Superior temporal gyrus (tissue), 1 donor: ENCODE data around the gene CDYL2.
A peak's percentile ranks its signal among the peaks of the same experiment; 100 is the strongest.
"Not testable (repeated sequence)": the region's sequence is repeated elsewhere in the genome, so short reads cannot be mapped to it uniquely, and the experiment has no call there.

Experiments
- DNase-seq: peaks from one replicate; pipeline ENCODE4 v3.0.0-alpha.2; 2016; ENCODE audit errors: extremely low spot score

The CDYL2 gene

GRCh38 chr16:80743772-80744171 lies 60.6 kb downstream of the CDYL2 start:
- no peak for DNase-seq

- DNase-seq, result peak; percentile 25
Measured at GRCh38 chr16:80743273-80743672, 61.1 kb downstream of the CDYL2 start.

DNA sequence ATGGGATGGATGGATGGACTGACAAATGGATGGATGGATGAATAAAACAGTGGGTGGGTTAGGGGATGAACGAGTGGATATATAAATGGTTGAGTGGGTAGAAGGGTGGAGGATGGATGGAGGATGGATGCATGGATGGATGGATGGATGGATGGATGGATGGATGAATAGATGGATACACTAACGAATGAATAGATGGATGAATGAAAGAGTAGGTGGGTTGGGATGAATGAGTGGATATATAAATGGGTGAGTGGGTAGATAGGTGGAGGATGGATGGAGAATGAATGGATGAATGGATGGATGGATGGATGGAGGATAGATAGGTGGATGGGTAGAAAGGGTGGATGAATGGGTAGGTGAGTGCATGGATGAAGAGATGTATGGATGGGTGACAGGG lies 62.1 kb downstream of the CDYL2 start:
- DNase-seq, result no peak

DNA sequence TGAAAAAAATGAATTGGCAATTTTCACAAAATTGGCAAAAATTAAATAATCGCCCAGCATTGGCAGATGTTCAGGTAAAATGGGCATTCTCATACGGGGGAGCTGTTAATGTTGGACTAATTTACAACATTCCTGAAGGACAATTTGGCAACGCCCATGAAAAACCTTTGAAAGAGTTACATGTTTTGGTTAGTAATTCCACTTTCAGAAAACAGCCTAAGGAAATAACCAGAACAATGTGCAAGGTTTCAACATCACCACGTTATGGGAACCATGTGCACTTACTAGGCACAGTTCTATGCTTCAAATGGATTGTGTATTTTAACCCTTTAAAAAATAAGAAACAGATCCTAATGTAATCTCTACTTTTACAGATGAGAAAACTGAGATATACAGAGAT lies 62.7 kb downstream of the CDYL2 start:
- no peak for DNase-seq

- peak; percentile 46 for DNase-seq
Measured at GRCh38 chr16:80739523-80739922, 64.9 kb downstream of the CDYL2 start.

DNA sequence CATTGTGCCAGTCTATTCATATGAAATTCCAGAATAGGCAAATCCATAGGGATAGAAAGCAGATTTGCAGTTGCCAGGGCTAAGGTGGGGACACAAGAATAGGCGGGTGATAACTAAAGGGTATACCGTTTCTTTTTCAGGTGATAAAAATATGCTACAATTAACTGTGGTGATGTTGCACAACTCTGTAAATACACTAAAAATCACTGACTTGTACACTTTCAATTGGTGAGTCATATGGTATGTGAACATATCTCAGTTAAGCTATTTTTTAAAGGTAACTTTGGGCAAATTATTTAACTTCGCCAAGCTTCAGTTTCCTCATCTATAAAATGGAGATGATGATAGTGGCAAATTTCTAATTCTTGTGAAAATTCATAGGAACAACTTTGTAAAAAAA lies 65.9 kb downstream of the CDYL2 start:
- no peak for DNase-seq

DNA sequence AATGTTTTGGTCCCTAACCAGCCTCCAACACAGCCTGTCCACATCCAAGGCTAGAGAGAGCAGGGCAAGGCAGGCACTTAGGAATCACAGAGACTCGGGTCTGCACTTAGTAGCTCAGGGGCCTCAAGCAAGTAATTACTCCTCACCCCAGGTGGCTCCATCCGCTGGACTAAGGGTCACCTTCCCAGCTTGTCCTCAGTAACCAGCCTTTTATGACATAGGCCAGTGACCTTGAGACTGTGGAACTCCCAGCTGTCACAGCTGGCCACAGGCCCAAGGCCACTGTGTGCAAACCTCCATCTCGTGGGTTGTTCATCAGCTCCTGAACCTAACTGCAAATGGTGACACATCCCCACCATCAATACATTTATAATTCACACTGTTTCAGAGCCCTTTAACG lies 68.6 kb downstream of the CDYL2 start:
- no peak for DNase-seq

- no peak for DNase-seq
Measured at GRCh38 chr16:80733407-80733806, 71.0 kb downstream of the CDYL2 start.

GRCh38 chr16:80731915-80732314 lies 72.5 kb downstream of the CDYL2 start:
- DNase-seq, result no peak

DNA sequence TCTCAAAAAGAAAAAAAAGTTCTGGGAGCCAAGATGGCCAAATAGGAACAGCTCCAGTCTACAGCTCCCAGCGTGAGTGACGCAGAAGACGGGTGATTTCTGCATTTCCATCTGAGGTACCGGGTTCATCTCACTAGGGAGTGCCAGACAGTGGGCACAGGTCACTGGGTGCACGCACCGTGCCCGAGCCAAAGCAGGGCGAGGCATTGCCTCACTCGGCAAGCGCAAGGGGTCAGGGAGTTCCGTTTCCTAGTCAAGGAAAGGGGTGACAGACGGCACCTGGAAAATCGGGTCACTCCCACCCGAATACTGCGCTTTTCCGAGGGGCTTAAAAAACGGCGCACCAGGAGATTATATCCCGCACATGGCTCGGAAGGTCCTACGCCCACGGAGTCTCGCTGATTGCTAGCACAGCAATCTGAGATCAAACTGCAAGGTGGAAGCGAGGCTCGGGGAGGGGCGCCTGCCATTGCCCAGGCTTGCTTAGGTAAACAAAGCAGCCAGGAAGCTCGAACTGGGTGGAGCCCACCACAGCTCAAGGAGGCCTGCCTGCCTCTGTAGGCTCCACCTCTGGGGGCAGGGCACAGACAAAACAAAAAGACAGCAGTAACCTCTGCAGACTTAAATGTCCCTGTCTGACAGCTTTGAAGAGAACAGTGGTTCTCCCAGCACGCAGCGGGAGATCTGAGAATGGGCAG lies 77.2 kb downstream of the CDYL2 start:
- DNase-seq, result not testable (repeated sequence)

DNA sequence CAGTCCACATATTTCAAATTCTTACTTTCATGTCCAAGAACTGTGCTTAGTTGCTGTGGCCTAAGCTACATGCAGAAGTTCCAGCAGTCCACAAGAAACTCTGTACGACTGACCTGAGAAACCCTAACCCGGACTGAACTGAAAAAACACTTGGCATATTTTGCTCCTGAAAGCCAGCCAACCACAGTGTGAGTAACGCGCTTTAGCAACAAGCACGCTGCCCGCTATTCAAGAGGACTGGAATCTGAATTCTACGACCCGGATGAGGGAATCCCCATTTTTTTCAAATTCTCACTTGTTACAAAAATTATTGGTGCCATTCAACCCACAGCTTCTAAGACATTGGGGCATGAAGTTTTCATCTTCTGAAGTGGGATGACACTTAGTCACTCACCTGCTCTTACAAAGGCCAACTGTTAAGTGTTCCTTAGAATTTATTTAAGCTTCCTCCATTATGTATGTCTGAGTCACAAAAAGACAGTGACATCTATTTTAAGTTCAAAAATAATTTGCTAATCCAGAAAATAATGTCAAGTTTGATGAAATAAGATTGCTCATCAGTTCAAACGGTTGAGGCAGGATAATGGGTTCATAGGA lies 78.7 kb downstream of the CDYL2 start:
- DNase-seq, result no peak

DNA sequence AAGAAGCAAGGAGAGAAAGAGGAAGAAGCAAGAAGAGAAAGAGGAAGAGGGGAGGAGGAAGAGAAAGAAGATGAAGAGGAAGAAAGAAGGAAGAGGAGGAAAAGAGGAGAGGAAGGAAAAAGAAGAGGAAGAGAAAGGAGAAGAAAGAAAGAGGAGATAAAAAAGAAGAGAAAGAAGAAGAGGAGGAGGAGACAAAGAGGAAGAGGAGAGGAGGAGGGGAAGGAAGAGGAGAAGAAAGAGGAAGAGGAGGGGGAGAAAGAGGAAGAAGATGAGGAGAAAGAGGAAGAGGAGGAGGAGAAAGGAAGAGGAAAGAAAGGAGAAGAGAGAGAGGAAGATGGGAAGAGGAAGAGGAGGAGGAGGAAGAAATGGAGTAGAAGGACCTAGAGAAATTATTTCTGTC lies 80.4 kb downstream of the CDYL2 start:
- DNase-seq, result no peak

DNA sequence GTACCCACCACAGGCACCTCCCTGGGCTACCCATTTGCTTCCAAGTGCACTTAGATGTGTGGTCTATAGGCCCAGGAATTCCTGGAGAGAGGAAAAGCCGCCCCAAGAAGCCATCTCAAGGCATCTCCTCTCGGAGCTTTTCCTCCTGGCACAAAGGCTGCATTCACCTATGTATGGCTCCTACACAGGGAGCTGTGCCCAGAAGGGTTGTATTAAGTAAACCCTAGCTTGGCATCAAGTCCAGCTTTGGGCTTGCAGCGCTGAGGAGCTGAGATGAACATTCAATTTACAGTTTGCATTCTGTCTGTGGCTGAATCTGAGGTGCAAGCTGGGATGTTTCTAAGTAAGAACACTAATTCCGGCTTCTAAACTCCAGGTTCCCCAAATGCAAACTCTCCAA lies 81.3 kb downstream of the CDYL2 start:
- DNase-seq, result no peak

- DNase-seq, result no peak
Measured at GRCh38 chr16:80720804-80721371, 83.5 kb downstream of the CDYL2 start.

DNA sequence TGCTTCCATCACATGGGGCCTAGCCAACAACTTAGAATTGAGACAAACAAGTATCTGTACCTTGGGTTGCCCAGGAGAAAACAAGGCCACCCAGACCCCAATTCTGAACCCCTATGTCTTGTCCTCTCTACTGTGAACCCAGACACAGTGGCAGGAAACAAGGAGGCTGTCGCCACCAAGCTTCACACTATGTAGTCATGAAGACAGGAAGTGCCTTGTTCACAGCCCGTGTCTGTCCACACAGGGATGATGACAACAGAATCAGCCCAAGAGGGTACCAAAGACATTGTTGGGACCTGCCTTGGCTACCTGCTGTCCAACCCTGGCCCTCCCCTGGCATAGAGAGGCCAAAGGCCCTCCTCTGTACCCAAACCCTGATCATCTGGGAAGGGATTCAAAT lies 84.8 kb downstream of the CDYL2 start:
- DNase-seq, result no peak

DNA sequence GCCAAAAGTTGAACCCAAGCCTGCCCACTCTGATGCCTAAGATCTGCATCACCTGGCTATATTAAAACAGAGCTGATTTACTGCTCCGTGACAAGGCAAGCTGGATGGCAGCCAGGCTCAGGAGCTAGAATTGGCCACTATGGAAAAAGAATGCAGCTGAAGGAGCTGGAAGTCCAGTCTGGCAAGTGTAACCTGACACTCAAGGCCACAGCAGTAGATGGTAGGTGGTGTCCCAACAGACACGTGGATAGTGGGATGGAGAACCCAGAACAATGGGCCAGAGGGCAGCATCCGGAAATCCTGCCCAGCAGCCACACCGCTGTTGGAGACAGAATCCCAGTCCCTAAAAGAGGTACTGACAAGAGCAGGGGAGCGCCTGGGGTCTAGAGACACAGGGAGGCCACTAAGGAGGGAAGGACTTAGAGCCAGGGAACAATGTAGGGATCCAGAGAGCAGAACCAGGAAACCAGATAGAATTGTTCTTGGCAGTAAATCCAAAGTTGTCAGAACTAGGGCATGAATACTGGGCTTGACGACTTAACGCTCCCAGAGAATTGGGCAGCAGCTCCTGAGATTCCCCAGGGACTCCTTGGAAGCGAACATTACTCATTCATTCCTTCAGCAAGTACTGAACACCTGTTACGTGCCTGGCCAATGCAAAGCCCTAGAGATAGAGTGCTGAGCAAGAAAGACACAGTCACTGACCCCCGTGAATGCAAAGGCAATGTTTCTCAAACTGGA lies 85.7 kb downstream of the CDYL2 start:
- no peak for DNase-seq

DNA sequence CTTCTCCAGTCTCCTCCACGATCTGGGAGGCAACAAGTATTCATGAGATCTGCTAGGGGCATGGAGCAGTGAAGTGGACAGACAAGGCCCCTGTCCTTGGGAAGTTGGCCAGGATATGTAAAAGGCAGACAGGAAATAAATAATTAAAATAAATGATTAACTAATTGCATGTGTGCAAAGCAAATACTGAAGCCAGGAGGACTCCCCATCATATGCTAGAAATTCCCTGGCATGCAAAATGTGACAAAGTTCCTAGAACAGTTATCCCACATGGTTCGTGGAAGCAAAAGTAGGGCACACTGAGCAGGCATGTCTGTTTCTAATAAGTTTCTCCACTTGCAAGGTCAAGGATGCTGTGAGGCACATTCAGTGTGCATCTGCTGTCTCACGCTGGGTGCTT lies 86.8 kb downstream of the CDYL2 start:
- DNase-seq, result no peak

DNA sequence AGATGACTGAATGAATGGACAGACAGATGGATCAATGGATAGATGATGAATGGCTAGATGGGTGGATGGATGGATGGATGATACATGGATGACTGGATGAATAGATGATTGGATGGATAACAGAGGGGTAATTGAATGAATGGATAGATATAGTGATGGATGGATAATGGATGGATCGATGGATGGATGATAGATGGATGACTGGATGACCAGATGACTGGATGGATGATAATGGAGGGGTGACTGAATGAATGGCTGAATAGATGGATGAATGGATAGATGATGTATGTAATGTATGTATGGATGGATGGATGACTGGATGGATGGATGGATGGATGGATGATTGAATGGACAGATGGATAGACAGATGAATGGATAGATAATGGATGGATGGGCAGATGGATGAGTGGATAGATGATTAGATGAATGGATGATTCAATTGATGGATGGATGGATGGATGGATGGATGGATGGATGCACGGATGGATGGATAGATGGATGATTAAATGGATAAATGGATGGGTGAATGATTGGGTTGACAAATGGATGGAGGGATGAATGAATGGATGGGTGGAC lies 87.7 kb downstream of the CDYL2 start:
- DNase-seq, result no peak

- DNase-seq, result no peak
Measured at GRCh38 chr16:80711406-80711805, 93.0 kb downstream of the CDYL2 start.

DNA sequence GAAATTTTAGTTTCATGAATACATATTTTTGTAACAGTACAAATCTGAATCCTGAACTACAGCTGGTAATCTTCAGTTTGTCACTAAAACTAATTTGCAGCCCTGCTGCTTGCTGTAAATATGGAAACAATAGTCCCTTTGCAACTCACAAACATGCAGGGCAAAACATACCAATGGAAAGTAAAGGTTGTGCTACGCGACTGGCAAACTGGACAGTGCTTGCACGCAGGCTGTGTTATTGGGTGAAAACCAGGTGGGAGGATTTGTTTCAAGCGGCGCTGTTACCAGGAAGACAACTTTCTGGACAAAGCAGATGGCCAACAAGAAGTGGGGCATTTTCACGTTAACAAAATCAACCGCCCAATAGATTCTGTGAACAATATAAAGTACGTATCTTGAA lies 93.5 kb downstream of the CDYL2 start:
- DNase-seq, result peak; percentile 16

- DNase-seq, result no peak
Measured at GRCh38 chr16:80708823-80709222, 95.6 kb downstream of the CDYL2 start.

GRCh38 chr16:80707686-80708085 lies 96.7 kb downstream of the CDYL2 start:
- no peak for DNase-seq
